GM18909 (cell line): Measurements from ENCODE around the gene BTG1.

Source experiments
- ATAC-seq: cut with Tn5 transposase; IDR thresholded peaks from one replicate; pipeline ENCODE4 v1.9.1; 2021; ENCODE audit warnings: mild to moderate bottlenecking; ENCODE audit not compliant: unreplicated experiment, poor library complexity

BTG1 gene, protein sequence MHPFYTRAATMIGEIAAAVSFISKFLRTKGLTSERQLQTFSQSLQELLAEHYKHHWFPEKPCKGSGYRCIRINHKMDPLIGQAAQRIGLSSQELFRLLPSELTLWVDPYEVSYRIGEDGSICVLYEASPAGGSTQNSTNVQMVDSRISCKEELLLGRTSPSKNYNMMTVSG

DNA sequence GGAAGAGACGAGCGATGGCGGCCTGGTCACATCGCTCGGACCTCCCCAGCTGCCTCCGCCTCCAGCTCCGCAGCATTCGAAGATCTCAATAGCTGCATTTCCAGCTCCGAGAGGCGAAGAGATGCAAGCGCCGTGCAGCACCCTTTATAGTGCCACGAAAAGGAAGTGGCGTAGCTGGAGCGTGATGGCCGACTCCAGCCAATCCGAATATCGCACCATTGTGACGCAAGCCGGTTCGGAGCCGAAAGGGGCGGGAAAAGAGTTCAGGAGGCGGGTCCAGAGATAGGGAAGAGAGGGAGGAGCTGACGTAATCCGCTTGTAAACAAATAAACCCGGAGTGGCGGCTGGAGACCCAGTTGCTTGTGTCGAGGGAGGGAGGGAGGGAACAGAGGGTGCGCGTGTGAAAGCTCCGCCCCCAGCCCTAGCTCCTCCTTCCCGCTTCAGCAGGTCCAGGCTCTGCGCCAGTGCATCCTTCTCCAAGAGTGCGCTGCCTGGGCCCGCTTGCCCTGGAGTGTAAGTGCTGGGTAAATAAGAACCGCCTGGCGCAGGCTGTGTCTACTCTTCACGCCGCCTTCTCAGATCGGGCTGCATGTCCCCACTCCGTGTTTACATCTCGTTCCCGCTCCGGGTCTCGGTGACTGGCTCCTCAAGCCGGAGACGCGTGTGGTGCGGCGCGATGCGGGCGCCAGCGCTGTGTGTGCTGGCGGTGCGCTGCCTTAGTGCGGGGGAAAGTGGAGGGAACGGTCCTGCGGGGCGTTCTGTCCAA, at the start of gene BTG1:
TSS of gene BTG1 (minus strand) at position 116 of the 766 bp plus-strand sequence. CDS start 311 bp downstream, outside the sequence.
- ATAC-seq = peak; percentile 76

DNA sequence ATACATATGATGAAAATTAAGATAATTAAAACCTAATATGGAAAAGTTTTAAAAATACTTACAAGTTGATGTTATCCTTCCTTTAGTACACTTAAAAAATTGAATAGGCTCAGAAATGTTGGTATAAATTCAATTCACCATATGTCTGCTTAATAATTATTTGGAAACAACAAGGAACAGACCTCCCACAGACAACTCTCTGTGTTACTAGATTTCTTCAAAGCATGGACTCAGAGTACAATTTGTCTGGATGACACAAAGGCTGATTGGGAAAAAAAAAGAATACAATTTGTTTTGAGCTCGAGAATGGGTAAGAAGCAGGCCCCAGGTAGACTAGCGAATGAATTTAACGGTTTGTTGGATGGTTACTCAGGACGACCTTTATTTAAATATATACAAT, 48.9 kb upstream of the BTG1 start:
- no peak for ATAC-seq

DNA sequence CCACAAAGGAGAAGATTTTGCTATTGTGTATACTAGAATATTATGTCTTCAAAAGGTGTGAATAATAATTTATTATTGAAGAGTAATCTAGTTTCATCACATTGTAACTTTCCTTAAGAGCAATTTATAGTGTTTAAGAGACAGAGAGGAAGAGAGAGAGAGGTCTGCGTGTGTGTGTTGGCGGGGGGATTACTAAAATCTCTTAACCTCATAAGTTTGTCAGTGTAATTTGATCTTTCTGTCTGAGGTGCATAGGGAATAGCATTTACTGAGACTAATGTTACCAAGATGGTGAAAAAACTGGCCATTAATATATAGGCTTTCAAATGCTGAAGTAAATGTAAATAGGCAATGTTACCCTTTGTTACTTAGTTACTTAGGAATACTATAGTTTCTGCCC, 48.2 kb upstream of the BTG1 start:
- no peak for ATAC-seq

DNA sequence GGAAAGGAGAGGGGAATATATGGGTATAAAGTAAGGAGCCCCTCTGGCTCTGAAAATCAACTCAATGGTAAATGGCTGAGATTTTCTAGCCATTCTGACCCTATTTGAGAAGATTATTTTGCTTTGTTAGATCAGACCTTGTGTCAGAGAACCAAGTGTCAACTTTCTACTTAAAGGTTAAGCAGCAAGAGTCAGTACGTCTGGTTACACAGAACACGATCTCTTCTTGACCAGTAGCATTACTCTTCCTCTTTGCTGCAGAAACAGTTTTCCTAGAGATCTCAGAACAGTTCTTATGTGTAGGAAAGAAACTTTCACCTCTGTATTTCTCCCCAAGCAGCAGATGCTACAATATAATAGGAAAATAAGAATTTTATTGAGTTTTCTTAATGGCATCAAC, 47.4 kb upstream of the BTG1 start:
- no peak for ATAC-seq

DNA sequence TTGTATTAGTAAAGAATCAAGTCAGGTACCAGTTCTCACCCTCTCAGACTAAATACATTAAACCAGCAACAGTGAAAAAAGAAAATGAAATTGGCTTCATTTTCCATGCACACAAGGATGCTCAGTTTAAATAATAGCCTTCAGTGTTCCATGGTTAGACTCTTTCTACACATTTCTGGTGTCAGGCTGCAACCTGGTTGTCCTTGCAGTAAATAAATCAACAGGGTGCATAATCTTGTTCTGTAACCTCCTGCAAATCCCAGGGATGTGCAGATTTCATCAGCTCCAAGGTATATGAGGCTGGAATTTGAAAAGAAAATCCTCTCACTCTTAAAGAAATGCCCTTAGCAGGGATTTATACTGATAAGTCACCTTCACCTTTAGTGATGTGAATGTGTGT, 46.7 kb upstream of the BTG1 start:
- ATAC-seq = no peak

DNA sequence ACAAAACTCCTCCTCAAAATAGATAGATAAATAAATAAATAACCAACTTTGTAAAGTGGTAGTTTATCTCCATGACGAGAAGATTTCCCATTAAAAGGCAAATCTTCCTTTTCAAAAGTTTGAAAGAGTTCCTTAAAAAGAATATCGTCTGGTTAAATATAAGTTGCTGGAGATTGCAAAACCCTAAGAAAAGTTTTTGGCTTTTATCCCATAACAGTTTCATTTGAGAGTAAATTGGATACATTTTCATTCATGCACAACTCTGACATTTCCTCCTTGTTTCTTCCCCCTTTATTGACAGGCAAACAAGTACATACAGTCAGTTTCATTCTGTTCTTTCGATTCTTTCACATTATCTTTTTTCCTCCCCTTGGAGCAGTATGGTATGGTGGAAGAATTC, 45.4 kb upstream of the BTG1 start:
- ATAC-seq = no peak

DNA sequence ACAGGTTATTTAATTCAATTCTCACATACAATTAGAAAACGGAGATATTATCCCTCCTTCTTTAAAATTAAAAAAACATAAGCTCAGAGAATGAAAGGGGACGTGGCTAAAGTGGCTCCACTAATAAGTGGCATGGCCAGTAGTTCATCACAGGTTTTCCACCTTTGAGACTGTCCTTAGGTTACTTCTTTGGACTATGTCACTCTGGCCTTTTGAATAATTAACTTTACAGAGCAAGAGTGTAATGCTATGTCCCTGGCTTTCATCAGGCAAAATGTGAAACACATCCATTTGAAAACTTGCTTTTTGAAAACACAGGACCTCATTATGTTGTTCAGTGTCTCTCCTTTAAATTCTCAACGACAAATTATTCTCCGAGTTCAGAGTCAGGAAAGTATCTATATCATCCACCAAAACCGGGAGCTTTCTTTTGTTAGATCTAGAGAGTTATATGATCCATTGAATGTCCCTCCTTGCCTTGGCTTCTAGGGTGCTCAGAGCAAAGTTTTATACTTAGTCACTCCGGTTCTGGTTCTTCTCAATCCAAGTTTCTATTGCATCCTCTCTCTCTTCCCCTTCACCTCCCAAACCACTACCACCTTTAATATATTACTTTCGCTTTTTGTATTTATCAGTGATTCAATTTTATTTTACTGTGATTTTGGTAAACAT, 43.0 kb upstream of the BTG1 start:
- no peak for ATAC-seq

DNA sequence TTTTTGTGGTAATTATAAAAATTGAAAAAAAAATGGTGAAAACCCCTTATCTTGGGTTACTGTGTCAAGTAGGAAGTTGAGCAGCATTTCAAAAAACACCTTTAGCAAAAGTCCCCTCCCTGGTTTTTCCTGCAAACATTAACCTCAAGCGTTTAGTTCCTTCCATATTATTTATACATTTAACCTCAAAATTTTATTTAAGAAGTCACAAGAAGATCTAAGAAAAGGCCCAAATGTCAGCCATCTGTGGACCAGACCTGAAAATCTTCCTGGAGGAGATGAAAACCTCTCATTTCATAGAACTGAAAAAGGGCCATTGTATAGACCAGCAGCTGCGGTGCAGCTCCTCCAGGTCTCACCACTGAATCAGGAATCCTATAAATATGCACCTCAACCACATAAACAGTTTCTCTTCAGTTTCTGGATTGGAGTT, 40.4 kb upstream of the BTG1 start:
- ATAC-seq = peak; percentile 42

DNA sequence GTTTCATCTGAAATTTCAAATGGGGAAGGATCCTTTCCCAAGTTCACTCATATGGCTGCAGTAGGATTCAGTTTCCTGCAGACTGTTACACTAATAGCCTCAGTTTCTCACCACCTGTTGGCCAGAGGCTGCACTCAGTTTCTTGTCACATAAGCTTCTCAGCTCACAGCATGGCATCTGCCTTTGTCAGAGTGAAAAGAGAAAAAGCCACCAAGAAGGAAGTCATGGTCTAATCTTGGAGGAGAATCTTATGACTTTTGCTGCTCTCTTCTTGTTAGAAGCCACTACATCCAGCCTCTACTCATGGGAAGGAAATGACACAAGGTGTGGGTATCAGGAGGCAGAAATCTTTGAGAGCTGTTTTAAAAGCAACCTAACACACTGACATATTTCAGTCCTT, 39.4 kb upstream of the BTG1 start:
- ATAC-seq = peak; percentile 65

DNA sequence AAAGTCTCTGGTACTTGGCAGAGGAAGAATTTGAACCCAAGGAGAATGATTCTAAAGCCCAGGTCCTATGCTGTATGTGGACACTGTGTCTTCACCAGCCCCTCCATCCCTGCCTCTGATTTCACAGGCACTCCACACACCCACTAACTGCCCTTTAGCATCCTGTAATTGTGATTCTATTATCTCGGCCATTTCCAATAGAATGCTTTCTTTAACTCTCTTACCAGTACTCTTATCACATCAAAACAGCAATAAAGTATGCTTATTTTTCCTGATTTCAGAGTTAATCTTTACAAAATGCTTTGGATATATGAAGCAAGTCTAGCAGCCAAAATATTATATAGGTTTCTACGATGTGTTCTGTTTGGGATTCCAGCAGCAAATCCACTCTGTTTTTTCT, 37.9 kb upstream of the BTG1 start:
- no peak for ATAC-seq

DNA sequence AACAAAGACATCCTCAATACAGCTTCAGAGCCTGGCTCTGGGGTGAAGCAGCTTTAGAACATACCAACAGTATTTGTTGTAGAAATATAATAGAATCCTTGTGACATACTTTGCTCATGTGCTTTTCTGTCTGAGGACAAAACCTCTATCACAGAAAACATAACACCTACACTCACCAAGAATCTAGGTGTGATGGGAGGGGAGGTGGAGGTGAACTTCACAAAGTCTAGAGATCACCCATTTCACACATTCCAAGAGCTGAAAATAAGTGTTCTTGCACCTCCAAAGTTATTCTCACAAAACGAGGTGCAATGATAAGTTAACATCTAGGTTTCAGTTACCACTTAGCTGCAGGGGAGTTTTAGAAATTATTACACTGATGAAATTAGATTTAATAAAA, 32.7 kb upstream of the BTG1 start:
- no peak for ATAC-seq

DNA sequence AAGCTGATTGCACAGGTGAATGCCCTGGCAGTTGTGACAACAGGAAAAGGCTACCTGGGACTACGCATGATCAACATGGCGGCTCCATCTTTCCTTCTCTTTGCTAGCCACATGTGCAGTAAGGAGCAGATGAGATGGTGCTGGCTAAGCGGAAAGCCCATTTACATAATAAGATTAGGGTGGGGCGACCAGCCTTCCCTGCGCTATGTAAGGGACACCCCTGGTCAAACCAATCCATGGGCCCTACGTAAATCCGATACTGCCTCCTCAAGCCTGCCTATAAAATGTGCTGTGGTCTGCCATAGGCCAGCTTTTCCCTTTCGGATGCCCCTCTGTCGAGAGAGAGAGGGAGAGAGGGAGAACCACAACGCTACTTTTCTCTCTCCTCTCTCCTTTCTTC, 31.0 kb upstream of the BTG1 start:
- ATAC-seq = no peak

DNA sequence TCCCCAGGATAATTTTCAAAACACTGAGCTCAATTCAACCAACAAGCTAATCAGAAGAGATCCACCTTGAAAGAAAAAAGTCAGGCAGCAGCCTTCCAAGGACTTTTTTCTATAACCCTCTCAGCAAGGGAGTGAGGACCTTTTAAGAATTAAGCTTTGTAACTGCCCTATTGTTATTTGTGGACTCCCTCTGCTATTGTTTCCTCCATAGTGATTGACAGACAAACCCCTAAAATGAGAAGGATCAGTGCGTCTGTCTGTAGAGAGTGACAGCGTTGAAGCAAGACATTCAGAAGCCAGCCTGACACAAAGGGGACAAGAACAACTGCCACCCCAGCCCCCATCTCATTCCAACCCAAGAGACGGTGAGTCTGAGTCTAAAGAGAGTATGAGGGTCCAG, 30.3 kb upstream of the BTG1 start:
- ATAC-seq = no peak

DNA sequence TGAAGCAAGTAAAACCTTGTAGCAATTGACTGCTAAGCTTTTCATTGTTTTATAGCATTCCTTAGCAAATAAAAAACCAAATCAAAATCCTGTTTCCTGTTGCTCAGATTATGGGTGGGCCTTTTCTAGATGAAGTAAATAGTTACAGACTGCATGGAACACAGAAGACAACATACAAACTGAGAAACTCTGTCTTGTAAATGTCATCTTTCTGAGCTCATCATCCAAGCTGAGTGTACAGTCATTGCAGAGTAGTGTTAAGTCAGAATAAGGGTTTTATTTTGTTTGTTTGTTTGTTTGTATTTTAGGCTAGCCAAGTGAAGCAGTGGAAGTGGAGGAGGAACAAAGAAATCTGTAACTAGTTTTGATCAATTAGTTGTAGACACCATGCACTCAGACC, 24.4 kb upstream of the BTG1 start:
- ATAC-seq = no peak

DNA sequence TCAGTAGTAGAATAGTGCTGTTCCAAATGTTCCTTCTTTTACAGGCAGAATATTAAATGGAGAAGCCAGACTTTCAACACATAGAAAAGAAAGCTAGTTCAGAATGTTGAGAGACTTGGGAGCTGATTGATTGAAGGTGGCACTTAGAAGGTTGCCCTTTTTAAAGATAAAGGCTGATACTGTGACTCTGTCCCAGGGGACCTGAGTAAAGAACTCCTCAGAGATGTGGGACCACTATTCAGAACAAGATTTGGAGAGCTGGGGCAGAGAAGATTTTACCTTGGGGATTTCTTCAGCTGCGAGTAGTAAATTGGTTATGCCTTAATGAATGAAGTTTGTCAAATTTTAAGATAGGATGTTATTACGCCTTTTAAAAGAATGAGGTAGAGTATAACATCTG, 21.4 kb upstream of the BTG1 start:
- no peak for ATAC-seq

DNA sequence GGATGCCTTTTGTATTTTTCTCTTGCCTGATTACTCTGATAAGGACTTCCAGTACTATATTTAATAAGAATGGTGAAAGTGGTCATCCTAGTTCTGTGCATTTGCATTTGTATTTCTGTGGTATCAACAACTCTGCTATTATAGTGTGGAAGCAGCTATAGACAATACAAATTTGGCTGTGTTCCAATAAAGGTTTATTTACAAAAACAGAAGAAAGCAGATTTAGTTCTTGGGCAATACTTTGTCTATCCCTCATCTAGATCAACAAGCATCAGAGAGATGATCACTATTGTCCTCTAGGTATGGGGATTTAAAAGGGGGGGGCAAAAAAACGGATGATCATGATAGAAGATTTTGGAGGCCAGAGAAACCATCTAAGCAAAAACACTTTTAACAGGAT, 19.1 kb upstream of the BTG1 start:
- no peak for ATAC-seq

DNA sequence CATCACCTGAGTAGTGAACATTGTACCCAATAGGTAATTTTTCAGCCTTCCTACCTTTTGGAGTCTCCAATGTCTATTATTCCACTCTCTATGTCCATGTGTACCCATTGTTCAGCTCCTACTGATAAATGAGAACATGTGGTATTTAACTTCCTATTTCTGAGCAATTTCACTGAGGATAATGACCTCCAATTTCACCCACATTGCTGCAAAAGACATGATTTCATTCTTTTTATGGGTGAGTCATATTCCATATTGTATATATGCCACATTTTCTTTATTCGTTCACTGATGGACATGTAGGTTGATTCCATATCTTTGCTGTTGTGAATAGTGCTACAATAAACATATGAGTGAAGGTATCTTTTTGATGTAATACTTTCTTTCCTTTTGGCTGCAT, 16.4 kb upstream of the BTG1 start:
- ATAC-seq = no peak

DNA sequence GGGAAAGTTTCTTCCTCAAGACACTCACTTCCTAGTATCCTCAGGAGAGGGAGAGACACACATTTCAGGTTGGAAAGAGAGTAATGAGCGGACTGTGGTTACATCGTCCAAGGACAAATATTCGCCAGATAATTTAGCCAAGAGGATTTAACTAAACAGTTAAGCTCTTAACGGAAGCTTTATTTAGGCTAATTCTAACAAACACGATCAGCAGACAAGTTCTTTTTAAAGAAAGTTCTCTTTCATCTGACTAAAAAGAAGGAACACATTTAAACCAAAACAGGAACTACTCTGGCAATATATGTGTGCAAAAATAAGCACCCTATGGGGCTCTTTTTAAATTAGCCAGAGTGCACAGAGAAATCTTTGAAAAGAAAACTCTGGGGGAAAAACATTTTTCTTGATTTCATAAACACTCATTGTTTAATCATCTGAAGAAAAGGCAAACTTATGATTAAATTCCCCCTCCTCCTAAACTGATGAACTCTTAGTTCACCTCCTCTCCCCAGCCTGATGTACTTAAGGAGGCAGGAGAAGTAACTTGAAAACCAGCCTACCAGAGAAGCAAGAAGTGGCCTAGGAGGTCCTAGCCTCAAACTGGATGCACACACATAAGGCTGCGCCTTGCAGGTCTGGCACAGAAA, 13.3 kb upstream of the BTG1 start:
- ATAC-seq = peak; percentile 54

DNA sequence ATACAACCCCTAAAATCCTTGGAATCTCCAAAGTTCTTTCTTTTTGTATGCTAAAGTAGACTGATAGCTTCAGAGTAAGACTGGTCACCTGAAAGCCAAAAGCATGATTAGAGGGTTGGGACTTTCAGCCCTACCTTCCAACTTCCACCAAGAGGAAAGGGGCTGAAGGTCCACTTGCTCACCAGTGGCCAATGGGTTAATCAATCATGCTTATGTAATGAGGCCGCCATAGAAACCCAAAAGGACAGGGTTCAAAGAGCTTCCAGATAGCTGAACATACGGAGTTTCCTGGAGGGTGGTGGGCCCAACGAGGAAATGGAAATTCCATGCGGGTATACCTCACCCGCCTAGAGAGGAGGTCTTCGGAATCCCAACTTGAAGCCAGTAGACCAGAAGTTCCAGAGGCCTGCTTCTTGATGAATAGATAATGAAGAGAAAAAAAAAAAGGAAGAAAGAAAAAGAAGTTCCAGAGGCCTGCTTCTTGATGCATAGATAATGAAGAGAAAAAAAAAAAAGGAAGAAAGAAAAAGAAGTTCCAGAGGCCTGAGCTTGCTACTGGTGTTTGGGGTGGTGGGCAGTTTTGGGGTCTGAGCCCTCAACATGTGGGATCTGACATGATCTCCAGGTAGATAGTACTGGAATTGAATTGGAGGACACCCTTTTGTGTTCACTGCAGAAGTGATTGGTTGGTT, 11.2 kb upstream of the BTG1 start:
- no peak for ATAC-seq

DNA sequence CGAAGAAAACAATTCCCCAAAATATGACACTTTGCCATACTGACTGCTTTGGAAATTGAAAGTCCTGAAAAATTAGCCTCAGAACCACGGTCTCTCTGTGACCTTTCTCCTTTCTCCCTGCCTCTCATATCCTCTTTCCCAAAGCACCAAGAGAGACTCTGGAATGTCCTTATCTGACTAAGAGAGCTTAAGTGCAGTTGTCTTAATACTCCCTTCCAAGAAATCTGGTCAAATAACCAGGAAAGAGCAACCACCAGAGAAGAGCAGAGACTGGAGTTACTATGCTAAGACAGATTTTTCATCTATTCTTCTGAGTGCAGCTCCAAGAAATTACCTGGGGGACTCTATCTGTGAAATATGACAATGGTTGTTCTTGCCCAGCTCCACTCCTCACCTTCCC, 10.5 kb upstream of the BTG1 start:
- no peak for ATAC-seq

DNA sequence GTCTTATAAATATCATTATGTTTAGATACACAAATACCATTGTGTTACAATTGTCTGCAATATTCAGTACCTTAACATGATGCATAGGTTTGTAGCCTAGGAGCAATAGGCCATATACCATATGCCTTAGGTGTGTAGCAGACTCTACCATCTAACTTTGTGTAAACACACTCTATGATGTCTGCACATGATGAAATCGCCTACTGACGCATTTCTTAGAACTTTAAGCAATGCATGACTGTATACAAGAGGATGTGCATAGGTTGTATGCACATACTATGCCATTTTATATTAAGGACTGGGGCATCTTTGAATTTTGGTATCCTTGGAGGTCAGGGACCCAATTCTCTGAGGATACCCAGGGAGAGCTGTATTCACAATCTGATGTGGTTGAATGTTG, 10.1 kb upstream of the BTG1 start:
- ATAC-seq = no peak
